GM21786 (cell line): Measurements from ENCODE around the gene TVP23A.
"Not testable (repeated sequence)": the region's sequence is repeated elsewhere in the genome, so short reads cannot be mapped to it uniquely, and the experiment has no call there.

ENCODE experiments used
- ATAC-seq: cut with Tn5 transposase; IDR thresholded peaks from one replicate; pipeline ENCODE4 v1.9.1; 2021; ENCODE audit not compliant: unreplicated experiment

The TVP23A gene

DNA sequence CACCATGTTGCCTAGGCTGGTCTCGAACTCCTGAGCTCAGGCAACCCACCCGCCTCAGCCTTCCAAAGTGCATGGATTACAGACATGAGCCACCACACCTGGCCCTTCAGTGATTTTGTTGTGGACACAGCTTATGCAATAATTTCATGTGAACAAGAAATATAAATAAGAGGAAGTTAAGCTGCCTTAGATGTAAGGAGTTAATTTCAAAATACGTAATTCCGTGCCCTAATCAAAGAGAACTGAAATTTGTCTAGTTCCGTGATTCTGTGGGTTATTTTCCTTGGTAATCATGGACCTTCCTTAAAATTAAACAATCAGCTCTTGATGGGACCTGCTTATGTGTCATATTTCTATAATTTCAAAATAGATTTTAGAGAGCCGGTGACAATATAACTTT lies 11.9 kb downstream of the TVP23A start:
- no peak for ATAC-seq

DNA sequence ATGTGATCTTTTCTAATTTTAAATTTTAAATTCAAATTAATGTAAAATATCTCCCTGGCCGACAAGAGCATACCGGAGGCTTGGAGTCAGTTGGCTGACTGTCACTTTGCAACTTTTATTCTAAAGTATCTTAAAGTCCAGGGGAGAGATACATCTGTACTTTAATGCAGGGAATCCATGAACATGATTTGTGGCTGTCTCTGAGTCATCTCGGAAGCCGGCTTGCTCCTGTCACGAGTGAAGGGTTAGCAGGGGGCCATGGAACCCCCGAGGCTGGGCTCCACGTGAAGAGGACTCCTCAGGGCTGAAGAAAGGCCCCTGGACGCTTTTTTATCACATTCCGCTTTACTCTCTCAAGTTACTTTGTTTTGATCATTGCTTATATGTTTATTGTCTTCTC lies 13.3 kb downstream of the TVP23A start:
- no peak for ATAC-seq

DNA sequence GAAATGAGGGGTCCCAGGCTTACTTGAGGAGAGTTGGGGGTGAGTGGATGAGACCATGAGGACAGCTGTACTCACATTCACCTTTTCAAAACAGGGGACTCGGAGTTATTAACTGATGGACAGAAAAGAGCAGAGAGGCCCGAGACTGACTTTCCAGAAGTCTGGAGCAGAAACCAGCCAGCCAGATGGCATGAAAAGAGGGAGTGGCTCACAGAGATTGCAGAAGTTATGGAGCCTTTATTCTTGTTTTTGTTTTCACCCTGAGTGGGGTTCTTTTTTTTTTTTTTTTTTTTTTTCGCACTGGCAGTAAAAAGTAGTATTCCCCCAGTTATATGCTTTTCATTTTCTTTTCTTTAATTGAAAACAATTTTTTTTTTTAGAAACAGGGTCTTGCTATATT lies 18.9 kb downstream of the TVP23A start:
- no peak for ATAC-seq

GRCh38 chr16:10791048-10791447 lies 27.5 kb downstream of the TVP23A start:
- no peak for ATAC-seq

DNA sequence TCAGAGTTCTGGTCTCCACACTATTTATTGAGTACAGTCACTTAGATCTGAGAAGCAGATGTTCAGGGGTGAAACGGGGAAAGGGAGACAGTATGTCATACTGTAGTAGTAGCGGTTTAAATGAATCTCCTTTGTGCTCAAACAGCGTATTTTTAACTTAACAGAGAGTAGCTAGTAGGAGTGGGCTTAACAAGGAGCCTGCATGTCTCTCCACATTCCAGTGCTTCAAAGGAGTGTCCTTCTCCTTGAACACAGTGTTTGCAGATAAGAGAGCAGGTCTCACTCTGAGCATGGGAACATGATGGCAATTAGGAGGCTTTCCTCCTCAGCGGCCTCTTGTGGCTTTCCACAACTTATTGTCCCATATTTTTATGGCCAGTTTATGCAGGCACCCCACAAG lies 30.0 kb downstream of the TVP23A start:
- ATAC-seq, result not testable (repeated sequence)

DNA sequence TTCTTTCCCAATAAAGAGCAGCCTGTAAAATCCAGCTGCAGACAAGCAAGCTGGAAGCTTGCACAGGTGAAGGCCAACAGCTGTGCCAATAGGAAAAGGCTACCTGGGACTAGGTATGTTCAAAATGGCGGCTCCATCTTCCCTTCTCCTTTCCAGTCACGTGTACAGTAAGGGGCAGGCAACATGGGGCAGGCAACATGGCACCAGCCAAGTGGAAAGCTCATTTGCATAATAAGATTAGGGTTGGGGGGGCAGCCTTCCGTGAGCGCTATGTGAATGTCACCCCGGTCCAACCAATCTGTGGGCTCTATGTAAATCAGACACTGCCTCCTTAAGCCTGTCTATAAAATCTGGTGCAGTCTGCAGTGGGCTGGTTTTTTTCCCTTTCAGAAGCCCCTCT lies 31.3 kb downstream of the TVP23A start:
- ATAC-seq, result no peak

- no peak for ATAC-seq
Measured at GRCh38 chr16:10782628-10783027, 36.0 kb downstream of the TVP23A start.

GRCh38 chr16:10780628-10781027 lies 38.0 kb downstream of the TVP23A start:
- no peak for ATAC-seq

GRCh38 chr16:10779908-10780307 lies 38.7 kb downstream of the TVP23A start:
- not testable (repeated sequence) for ATAC-seq

DNA sequence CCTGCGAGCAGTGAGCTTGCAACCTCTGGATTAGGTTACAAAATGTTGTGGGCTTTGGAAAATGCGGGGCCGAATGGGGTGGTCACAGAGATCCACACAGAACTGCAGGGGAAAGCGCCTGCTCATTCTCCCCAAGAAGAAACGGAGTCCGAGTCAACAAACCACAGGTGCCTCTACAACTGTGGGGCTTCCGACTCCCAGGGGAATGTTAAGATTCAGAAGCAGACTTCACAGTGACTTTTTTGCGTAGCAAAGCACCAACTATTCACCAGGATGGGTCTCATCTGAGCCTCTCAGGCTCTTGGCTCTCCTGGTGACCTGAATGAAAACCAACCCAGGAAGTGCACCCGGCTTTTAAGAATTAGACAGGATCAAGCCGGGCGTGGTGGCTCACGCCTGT lies 41.2 kb downstream of the TVP23A start:
- ATAC-seq, result no peak

GRCh38 chr16:10776923-10777322 lies 41.7 kb downstream of the TVP23A start:
- ATAC-seq, result not testable (repeated sequence)

- ATAC-seq, result peak; percentile 68
Measured at GRCh38 chr16:10776280-10776679, 42.3 kb downstream of the TVP23A start.

DNA sequence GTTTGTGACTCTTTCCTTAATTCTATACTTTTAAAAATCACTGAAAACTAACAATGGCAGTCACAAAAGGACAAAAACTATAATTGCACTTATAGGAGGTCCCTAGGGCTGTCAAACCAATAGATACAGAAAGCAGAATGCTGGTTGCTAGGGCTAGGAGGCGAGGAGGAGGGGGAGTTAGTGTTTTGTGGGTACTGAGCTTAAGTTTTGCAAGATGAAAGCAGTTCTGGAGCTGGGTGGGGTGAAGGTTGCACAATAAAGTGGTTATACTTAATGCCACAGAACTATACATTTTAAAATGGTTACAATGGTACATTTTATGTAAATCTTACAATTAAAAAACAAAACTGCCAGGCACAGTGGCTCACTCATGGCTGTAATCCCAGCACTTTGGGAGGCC lies 47.7 kb downstream of the TVP23A start:
- ATAC-seq, result no peak

DNA sequence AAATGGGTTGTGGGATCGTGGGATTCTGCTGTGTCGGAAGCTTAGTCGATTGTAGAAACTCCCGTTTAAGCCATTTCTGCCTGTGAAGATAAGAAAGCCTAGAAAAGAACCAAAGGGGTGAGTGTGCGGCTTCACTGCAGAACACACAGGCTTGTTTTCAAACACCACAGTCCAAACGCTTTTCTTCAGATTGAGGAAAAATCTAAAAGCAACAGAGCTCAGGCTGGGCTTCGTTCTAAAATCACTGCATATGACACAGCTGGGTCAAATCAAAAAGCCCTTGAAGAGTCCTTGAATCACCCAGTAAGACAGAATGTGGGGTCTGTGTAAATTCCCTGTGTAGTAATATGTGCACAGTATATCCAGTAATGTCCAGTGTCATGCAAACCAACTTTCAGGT lies 49.2 kb downstream of the TVP23A start:
- ATAC-seq, result no peak

GRCh38 chr16:10767127-10767526 lies 51.5 kb downstream of the TVP23A start:
- no peak for ATAC-seq

DNA sequence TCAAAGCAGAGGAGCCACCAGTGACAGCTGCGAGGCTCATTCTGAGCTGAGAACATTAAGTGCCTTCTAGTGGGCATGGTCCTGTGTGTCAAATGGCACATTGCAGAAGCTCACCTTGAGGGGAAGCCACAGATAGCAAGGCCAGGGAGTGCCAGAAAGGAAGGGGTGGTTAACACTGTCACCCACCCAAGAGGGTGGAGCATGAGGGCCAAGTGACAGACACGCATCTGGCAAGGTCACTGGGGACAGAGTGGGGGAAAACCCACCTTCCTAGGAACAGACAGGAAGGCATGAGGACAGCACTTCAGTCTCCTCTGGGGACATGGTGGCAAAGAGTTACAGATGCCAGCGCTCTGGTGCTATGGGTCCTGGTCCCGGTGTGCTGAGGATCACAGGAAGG lies 52.8 kb downstream of the TVP23A start:
- no peak for ATAC-seq

GRCh38 chr16:10763456-10763855 lies 55.1 kb downstream of the TVP23A start:
- no peak for ATAC-seq

- no peak for ATAC-seq
Measured at GRCh38 chr16:10762336-10763016, 56.1 kb downstream of the TVP23A start.

DNA sequence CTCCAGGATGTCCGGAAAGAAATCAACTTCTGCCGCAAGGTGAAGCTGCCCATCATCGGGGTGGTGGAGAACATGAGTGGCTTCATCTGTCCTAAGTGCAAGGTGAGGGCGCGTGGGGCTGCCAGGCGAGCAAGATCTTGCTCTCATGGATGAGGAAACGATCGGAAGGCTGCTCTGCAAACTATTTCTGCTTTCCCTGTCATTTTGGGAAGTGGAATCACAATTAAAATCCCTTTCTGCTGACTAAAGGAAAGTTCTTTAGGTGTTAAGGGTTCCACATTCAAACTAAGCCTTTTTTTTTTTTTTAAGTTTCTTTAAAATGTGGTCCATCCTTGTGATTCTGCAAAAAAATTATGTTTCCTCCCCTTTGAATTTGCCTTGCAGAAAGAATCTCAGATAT lies 57.2 kb downstream of the TVP23A start:
- ATAC-seq, result no peak

DNA sequence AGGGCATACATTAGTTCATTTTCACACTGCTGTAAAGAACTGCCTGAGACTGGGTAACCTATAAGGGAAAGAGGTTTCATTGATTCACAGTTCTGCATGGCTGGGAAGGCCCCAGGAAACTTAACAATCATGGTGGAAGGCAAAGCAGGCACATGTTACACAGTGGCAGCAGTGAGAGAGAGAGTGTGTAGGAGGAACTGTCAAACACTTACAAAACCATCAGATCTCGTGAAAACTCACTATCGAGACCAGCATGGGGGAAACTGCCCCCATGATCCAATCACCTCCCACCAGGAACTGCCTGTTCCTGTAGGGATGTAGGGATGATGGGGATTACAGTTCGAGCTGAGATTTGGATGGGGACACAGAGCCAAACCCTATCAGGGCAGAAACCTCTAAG lies 57.7 kb downstream of the TVP23A start:
- no peak for ATAC-seq

DNA sequence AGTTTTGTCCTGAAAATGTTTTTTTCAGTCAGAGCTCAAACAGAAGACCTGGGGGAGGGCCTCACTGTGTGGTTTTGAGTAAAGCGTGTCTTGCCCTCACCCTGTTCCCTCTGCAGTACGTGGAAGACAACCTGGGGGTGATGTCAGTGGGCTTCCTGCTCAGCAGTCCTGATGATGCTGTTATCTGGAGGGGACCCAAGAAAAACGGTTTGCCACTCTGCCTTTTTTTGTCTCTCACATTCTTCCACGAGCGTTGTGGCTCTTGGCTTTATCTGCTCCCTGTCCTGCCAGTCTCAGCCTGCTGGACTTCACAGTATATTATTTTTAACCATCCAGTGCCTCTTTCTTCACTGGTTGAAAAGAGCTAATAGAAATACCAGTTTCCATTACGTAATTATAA lies 62.0 kb downstream of the TVP23A start:
- no peak for ATAC-seq

DNA sequence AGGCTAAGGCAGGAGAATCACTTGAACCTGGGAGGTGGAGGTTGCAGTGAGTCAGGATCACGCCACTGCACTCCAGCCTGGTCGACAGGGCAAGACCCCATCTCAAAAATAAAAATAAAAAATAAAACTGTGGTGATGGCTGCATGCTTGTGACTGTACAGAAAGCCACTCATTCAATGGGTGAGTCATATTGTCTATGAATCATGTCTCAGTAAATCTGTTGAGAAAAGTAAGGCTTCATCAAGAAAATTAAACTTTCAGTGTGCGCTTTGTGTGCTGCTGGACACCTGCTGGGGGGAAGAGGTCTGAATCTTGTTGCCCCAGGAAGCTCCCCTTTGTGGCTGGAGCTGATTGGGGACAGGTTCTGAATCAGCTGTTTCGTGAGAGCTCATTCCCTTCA lies 63.7 kb downstream of the TVP23A start:
- ATAC-seq, result no peak

- ATAC-seq, result no peak
Measured at GRCh38 chr16:10753670-10754069, 64.9 kb downstream of the TVP23A start.
